CD14-positive monocyte (primary cell): Measurements from ENCODE around the gene EGR1. TPM values are rescaled to one million over a fixed set of nuclear protein-coding genes. Genes with fewer than 3 reads are reported as not detected.
A peak's percentile ranks its signal among the peaks of the same experiment; 100 is the strongest.

Source experiments
- DNase-seq, 3 donors: peaks; one replicate each; pipeline ENCODE4 v3.0.0-alpha.2; 2011 to 2022
- H2AFZ ChIP-seq: 2 replicates; pipeline ENCODE4 v1.6.0; 2012; ENCODE audit warnings: mild to moderate bottlenecking, low read depth, low read length, inconsistent platforms; ENCODE audit not compliant: insufficient read depth, poor library complexity, severe bottlenecking
- H3K27ac ChIP-seq, 2 donors: 1 replicate in 1 of 2; 2 replicates in 1 of 2; pipeline ENCODE4 v1.5.1; 2012 to 2013; ENCODE audit warnings: low read length in 2 of 2, control low read depth in 1 of 2, inconsistent platforms in 1 of 2, low read depth in 1 of 2, mild to moderate bottlenecking in 1 of 2
- H3K27me3 ChIP-seq, 2 donors: one replicate each; pipeline versions ENCODE4 v1.6.0 to v1.6.1; 2011 to 2013; ENCODE audit warnings: low read length in 2 of 2; ENCODE audit not compliant: control insufficient read depth in 2 of 2, insufficient read depth in 2 of 2
- H3K36me3 ChIP-seq, 2 donors: replicated peaks in 1 of 2; 1 replicate in 1 of 2; 2 replicates in 1 of 2; pipeline versions ENCODE4 v1.5.1 to v1.6.1; 2012 to 2013; ENCODE audit warnings: low read length in 2 of 2, control low read depth in 1 of 2, inconsistent platforms in 1 of 2, mild to moderate bottlenecking in 1 of 2; ENCODE audit not compliant: insufficient read depth in 2 of 2, control insufficient read depth in 1 of 2
- H3K4me1 ChIP-seq, 2 donors: 1 replicate in 1 of 2; 2 replicates in 1 of 2; pipeline versions ENCODE4 v1.5.1 to v1.6.1; 2012 to 2013; ENCODE audit warnings: low read length in 2 of 2, control low read depth in 1 of 2, inconsistent platforms in 1 of 2, mild to moderate bottlenecking in 1 of 2, moderate library complexity in 1 of 2; ENCODE audit not compliant: insufficient read depth in 2 of 2, control insufficient read depth in 1 of 2
- H3K4me2 ChIP-seq: replicated peaks from 2 replicates; pipeline ENCODE3; 2012; ENCODE audit warnings: low read length, moderate library complexity, mild to moderate bottlenecking; ENCODE audit not compliant: poor library complexity, severe bottlenecking; ENCODE audit errors: extremely low read depth
- H3K4me3 ChIP-seq, 3 experiments: fragments of 200-600 bp in 1 of 3; sonication (generic) in 1 of 3; replicated peaks in 1 of 3; 1 replicate in 2 of 3; 2 replicates in 1 of 3; pipeline ENCODE4 v1.5.1; 2011 to 2013; ENCODE audit warnings: low read length in 3 of 3, mild to moderate bottlenecking in 3 of 3, control low read depth in 2 of 3, low read depth in 2 of 3, inconsistent platforms in 1 of 3, moderate library complexity in 1 of 3
- H3K79me2 ChIP-seq: 2 replicates; pipeline ENCODE4 v1.6.0; 2012; ENCODE audit warnings: mild to moderate bottlenecking, control low read depth, inconsistent platforms, low read length, moderate library complexity; ENCODE audit not compliant: insufficient read depth
- H3K9ac ChIP-seq: 2 replicates; pipeline ENCODE4 v1.6.0; 2017; ENCODE audit warnings: low read length, mild to moderate bottlenecking; ENCODE audit not compliant: insufficient read depth, poor library complexity, severe bottlenecking
- H3K9me3 ChIP-seq, 2 donors: replicated peaks in 1 of 2; 1 replicate in 1 of 2; 2 replicates in 1 of 2; pipeline versions ENCODE4 v1.5.1 to v1.6.1; 2012 to 2013; ENCODE audit warnings: low read length in 2 of 2, control low read depth in 1 of 2; ENCODE audit not compliant: control insufficient read depth in 1 of 2, insufficient read depth in 1 of 2
- H4K20me1 ChIP-seq: 2 replicates; pipeline ENCODE4 v1.6.0; 2012; ENCODE audit warnings: mild to moderate bottlenecking, low read length, control low read depth, moderate library complexity; ENCODE audit not compliant: insufficient read depth
- H3K27ac Mint-ChIP-seq, 7 donors: one replicate each; pipeline ENCODE4 v1.8.0; 2020; ENCODE audit warnings: mild to moderate bottlenecking in 7 of 7, mixed read lengths in 7 of 7, moderate library complexity in 6 of 7, inconsistent platforms in 2 of 7
- H3K27me3 Mint-ChIP-seq, 3 donors: one replicate each; pipeline ENCODE4 v1.8.0; 2021 to 2022; ENCODE audit warnings: low read depth in 3 of 3, mild to moderate bottlenecking in 3 of 3, mixed read lengths in 3 of 3, moderate library complexity in 3 of 3, inconsistent platforms in 1 of 3
- H3K36me3 Mint-ChIP-seq, 2 donors: one replicate each; pipeline ENCODE4 v1.8.0; 2020; ENCODE audit warnings: mixed read lengths in 2 of 2, inconsistent platforms in 1 of 2, mild to moderate bottlenecking in 1 of 2
- H3K4me1 Mint-ChIP-seq: one replicate; pipeline ENCODE4 v1.8.0; 2020; ENCODE audit warnings: mild to moderate bottlenecking, mixed read lengths
- H3K4me3 Mint-ChIP-seq, 2 donors: one replicate each; pipeline ENCODE4 v1.8.0; 2020; ENCODE audit warnings: mild to moderate bottlenecking in 2 of 2, mixed read lengths in 2 of 2, moderate library complexity in 1 of 2
- H3K9me3 Mint-ChIP-seq, 7 donors: one replicate each; pipeline ENCODE4 v1.8.0; 2020 to 2022; ENCODE audit warnings: mixed read lengths in 7 of 7, mild to moderate bottlenecking in 6 of 7, moderate library complexity in 6 of 7, inconsistent platforms in 2 of 7
- CTCF ChIP-seq: fragments of 200-600 bp; IDR thresholded peaks from one replicate; pipeline ENCODE4 v1.8.0; 2022; ENCODE audit warnings: antibody characterized with exemption, mild to moderate bottlenecking
- WGBS: methylation state at CpG from one replicate; pipeline ENCODE4 v1.1.5; 2013; ENCODE audit warnings: missing lambda C conversion rate; ENCODE audit not compliant: insufficient coverage; 5-methylcytosine and 5-hydroxymethylcytosine counted together
- intact Hi-C, 2 donors: fragments of 100-400 bp; cut with micrococcal nuclease; formaldehyde crosslinking; loops; one replicate each; pipeline versions ENCODE4 v1.15.0 to v1.15.1; 2023
- polyA plus RNA-seq, 3 donors: library from polyadenylated mRNA; depleted of rRNA in 1 of 3; unstranded in 2 of 3; stranded (reverse) in 1 of 3; fragments of 300-500 nt in 2 of 3; fragments of >200 nt in 1 of 3; fragmentation: Illumina TruSeq in 2 of 3; gene quantifications; 1 replicate in 2 of 3; 2 replicates in 1 of 3; pipeline ENCODE4 v1.2.3, GENCODE V29; 2012 to 2021

EGR1 gene
- polyA plus RNA-seq, 3 donors, result 8.4 to 105 (median 16.9) TPM

GRCh38 chr5:138491669-138492559 is 26.6 kb downstream of the EGR1 start:
- Histone ChIP-seq H3K9me3 (no peaks in the 10 kb centered on the region), H3K4me2 (peak overlapping the region; percentile 93), H3K79me2 (no peaks in the 10 kb centered on the region), H4K20me1 (no peaks in the 10 kb centered on the region), H3K4me1 (peaks cover 17 to 24% of the 10 kb centered on the region in 2 donors), H3K27ac (no peak overlapping the region), H3K9ac (peak overlapping the region; percentile 33), H3K4me3 (peak overlapping the region; percentile 17 to 78 (median 42)), H3K36me3 (no peaks in the 10 kb centered on the region), H2AFZ (peak overlapping the region; percentile 93), H3K27me3 (peaks cover 20 to 41% of the 10 kb centered on the region in 2 donors)
- H3K9me3 Mint-ChIP-seq, result peaks cover 0 to 6% (median 3%) of the 10 kb centered on the region in 7 donors
- H3K27me3 Mint-ChIP-seq, result peaks cover 39 to 45% (median 44%) of the 10 kb centered on the region in 3 donors
- H3K4me1 Mint-ChIP-seq, result peaks cover 20% of the 10 kb centered on the region
- peaks cover 0 to 3% of the 10 kb centered on the region in 2 donors for H3K36me3 Mint-ChIP-seq
- DNase-seq, result peak; percentile 78 to 84 (median 81)
- peak overlapping the region; percentile 80 to 93 for H3K4me3 Mint-ChIP-seq
- TF ChIP-seq CTCF, result no peak
- WGBS, result 3% methylated on average over 80 of the region's 93 CpGs
- no peak overlapping the region for H3K27ac Mint-ChIP-seq
- intact Hi-C loops, result loop anchor here (2.0 kb wide), 1 partner anchor 27 kb away; the partner anchor contains the start of gene EGR1 (in 2 of the 2)

GRCh38 chr5:138492560-138493045 is 27.3 kb downstream of the EGR1 start:
- Mint-ChIP-seq H3K27ac (peak overlapping the region in 1 of 7 donors; percentile 61), H3K36me3 (peaks cover 0 to 3% of the 10 kb centered on the region in 2 donors), H3K9me3 (peaks cover 0 to 6% (median 3%) of the 10 kb centered on the region in 7 donors), H3K4me1 (peaks cover 16% of the 10 kb centered on the region), H3K4me3 (peak overlapping the region; percentile 80 to 93), H3K27me3 (peaks cover 39 to 45% (median 44%) of the 10 kb centered on the region in 3 donors)
- Histone ChIP-seq H3K36me3 (no peaks in the 10 kb centered on the region), H3K9me3 (no peaks in the 10 kb centered on the region), H2AFZ (peak overlapping the region; percentile 79), H3K4me3 (peak overlapping the region; percentile 15 to 78 (median 41)), H3K4me2 (peak overlapping the region; percentile 93), H3K27ac (no peak overlapping the region), H3K9ac (peak overlapping the region; percentile 33), H3K27me3 (peaks cover 20 to 41% of the 10 kb centered on the region in 2 donors), H4K20me1 (no peaks in the 10 kb centered on the region), H3K79me2 (no peaks in the 10 kb centered on the region), H3K4me1 (peaks cover 14 to 19% of the 10 kb centered on the region in 2 donors)
- no peak for TF ChIP-seq CTCF
- 42% methylated on average over 8 of the region's 10 CpGs for WGBS
- DNase-seq, result no peak
- intact Hi-C loops, result loop anchor here (2.0 kb wide), 1 partner anchor 28 kb away; the partner anchor contains the start of gene EGR1 (in 2 of the 2)
